Stomach (tissue), 4 donors: Measurements from ENCODE around the gene CDYL.

Experiments used
- CTCF ChIP-seq, 7 experiments: fragments of 450-650 bp in 4 of 7; fragments of 200-600 bp in 3 of 7; sonication (generic) in 3 of 7; IDR thresholded peaks; one replicate each; pipeline ENCODE4 v1.5.1; 2016 to 2019; ENCODE audit warnings: antibody characterized with exemption in 7 of 7, control low read depth in 2 of 7, mild to moderate bottlenecking in 1 of 7
- EP300 ChIP-seq: sonication (generic); formaldehyde crosslinking; IDR thresholded peaks from one replicate; pipeline ENCODE4 v1.6.1; 2017; ENCODE audit warnings: antibody characterized with exemption
- POLR2A ChIP-seq, 4 donors: fragments of 450-650 bp; IDR thresholded peaks; one replicate each; pipeline ENCODE4 v1.6.1; 2016; ENCODE audit warnings: antibody characterized with exemption in 4 of 4, control low read depth in 2 of 4, mild to moderate bottlenecking in 1 of 4, moderate library complexity in 1 of 4

GRCh38 chr6:4803343-4803744 lies 27.1 kb downstream of the CDYL start:
- no peak for TF ChIP-seq CTCF (IDR thresholded peaks at IDR 0.05)
- no peak for TF ChIP-seq EP300
- no peak for TF ChIP-seq POLR2A (IDR thresholded peaks at IDR 0.05)
